Activated CD4-positive, alpha-beta T cell treated with anti-CD3 and anti-CD28 coated beads, Interleukin-2, amount 50 U/mL, for 4 hours (primary cell): Measurements from ENCODE around the gene ATP6V0C.

Experiments
- DNase-seq, 2 experiments: peaks; one replicate each; pipeline ENCODE4 v3.0.0-alpha.2; 2020

Gene ATP6V0C

GRCh38 chr16:2493605-2494004 lies 20.1 kb upstream of the ATP6V0C start:
- DNase-seq: no peak

GRCh38 chr16:2494616-2495015 lies 19.1 kb upstream of the ATP6V0C start:
- DNase-seq: no peak

GRCh38 chr16:2495041-2495440 lies 18.7 kb upstream of the ATP6V0C start:
- no peak for DNase-seq

- DNase-seq: no peak
Observed at GRCh38 chr16:2496223-2497115, 17.3 kb upstream of the ATP6V0C start.

- no peak for DNase-seq
Observed at GRCh38 chr16:2497116-2497630, 16.6 kb upstream of the ATP6V0C start.

- DNase-seq: no peak
Observed at GRCh38 chr16:2497695-2498484, 15.9 kb upstream of the ATP6V0C start.

GRCh38 chr16:2498531-2499253 lies 15.1 kb upstream of the ATP6V0C start:
- no peak for DNase-seq

GRCh38 chr16:2499454-2499853 lies 14.3 kb upstream of the ATP6V0C start:
- no peak for DNase-seq

- DNase-seq: no peak
Observed at GRCh38 chr16:2499890-2500429, 13.8 kb upstream of the ATP6V0C start.

GRCh38 chr16:2500430-2500917 lies 13.3 kb upstream of the ATP6V0C start:
- no peak for DNase-seq

GRCh38 chr16:2500918-2501750 lies 12.6 kb upstream of the ATP6V0C start:
- DNase-seq: peak; percentile 76

- no peak for DNase-seq
Observed at GRCh38 chr16:2501946-2502895, 11.5 kb upstream of the ATP6V0C start.

- no peak for DNase-seq
Observed at GRCh38 chr16:2505695-2506094, 8.1 kb upstream of the ATP6V0C start.

GRCh38 chr16:2507052-2507659 lies 6.6 kb upstream of the ATP6V0C start:
- DNase-seq: no peak

GRCh38 chr16:2507665-2508064 lies 6.1 kb upstream of the ATP6V0C start:
- no peak for DNase-seq

- no peak for DNase-seq
Observed at GRCh38 chr16:2508722-2509400, 4.9 kb upstream of the ATP6V0C start.

GRCh38 chr16:2511128-2511800 lies 2.5 kb upstream of the ATP6V0C start:
- no peak for DNase-seq

- no peak for DNase-seq
Observed at GRCh38 chr16:2511996-2512734, 1.6 kb upstream of the ATP6V0C start.
